HCT116 (cell line): ENCODE data around the gene JPH3. TPM values are rescaled to one million over a fixed set of nuclear protein-coding genes. Genes with fewer than 3 reads are reported as not detected.

ENCODE experiments used
- ATAC-seq: fragments of 200-7000 bp; cut with Tn5 transposase; 2 replicates; pipeline ENCODE4 v1.9.1; 2020; ENCODE audit warnings: mild to moderate bottlenecking, moderate library complexity
- BruUV-seq: library from RNA; stranded (reverse); fragments of 400-500 nt; replicated peaks from 2 replicates; lab custom pipeline; 2021; lab: Mats Ljungman, UMichigan
- CTCF ChIA-PET: fragments of 300-600 bp; sonication (Branson Sonifier 250); formaldehyde crosslinking; loops from one replicate; lab custom pipeline; 2021; ENCODE audit warnings: antibody characterized with exemption; lab: Charles Lee
- POLR2A ChIA-PET: fragments of 300-600, 350-600 bp; sonication (Branson Sonifier 250); formaldehyde crosslinking; loops from one replicate; lab custom pipeline; 2021; ENCODE audit warnings: antibody characterized with exemption; lab: Charles Lee
- RAD21 ChIA-PET, 2 experiments: fragments of 300-600 bp; sonication (Branson Sonifier 250); formaldehyde crosslinking; loops; one replicate each; lab custom pipeline; 2023; ENCODE audit warnings: low total read pairs in 2 of 2; ENCODE audit not compliant: uncharacterized antibody in 2 of 2, unreplicated experiment in 2 of 2, low non-redundant PET in 1 of 2; lab: Charles Lee
- DNase-seq: peaks from one replicate; pipeline ENCODE4 v3.0.0-alpha.2; 2010; ENCODE audit warnings: low read depth, low spot score
- H2AFZ ChIP-seq: fragments of 200-600 bp; shearing (Covaris generic), sonication (generic); 2 replicates; pipeline ENCODE4 v1.6.1; 2017; ENCODE audit warnings: low read depth, mixed run types, mixed read lengths, antibody characterized with exemption, low read length; ENCODE audit not compliant: poor library complexity, severe bottlenecking
- H3K27ac ChIP-seq: 2 replicates; pipeline ENCODE4 v1.5.1; 2012; ENCODE audit warnings: low read depth, low read length
- H3K27me3 ChIP-seq: fragments of 200-600 bp; sonication (generic); 2 replicates; pipeline ENCODE4 v1.6.1; 2016; ENCODE audit warnings: mixed run types, low read length, mixed read lengths; ENCODE audit not compliant: insufficient read depth
- H3K36me3 ChIP-seq, 2 experiments: fragments of 200-500 bp in 1 of 2; fragments of 200-600 bp in 1 of 2; sonication (Bioruptor generic) in 1 of 2; sonication (generic) in 1 of 2; 2 replicates each; pipeline versions ENCODE4 v1.5.1 to v1.6.1; 2014 to 2016; ENCODE audit warnings: low read length in 2 of 2, inconsistent platforms in 1 of 2, mixed read lengths in 1 of 2, mixed run types in 1 of 2; ENCODE audit not compliant: insufficient read depth in 2 of 2, control insufficient read depth in 1 of 2
- H3K4me1 ChIP-seq, 2 experiments: fragments of 200-600 bp in 1 of 2; sonication (generic) in 1 of 2; 2 replicates each; pipeline versions ENCODE4 v1.5.1 to v1.6.1; 2012 to 2017; ENCODE audit warnings: low read length in 2 of 2, inconsistent platforms in 1 of 2, mild to moderate bottlenecking in 1 of 2, mixed read lengths in 1 of 2, mixed run types in 1 of 2, moderate library complexity in 1 of 2; ENCODE audit not compliant: insufficient read depth in 2 of 2, control insufficient read depth in 1 of 2
- H3K4me2 ChIP-seq: fragments of 200-600 bp; sonication (generic); 2 replicates; pipeline ENCODE4 v1.6.1; 2017; ENCODE audit warnings: mixed run types, low read length, mixed read lengths
- H3K4me3 ChIP-seq, 2 experiments: fragments of 200-600 bp in 1 of 2; sonication (generic) in 1 of 2; replicated peaks in 1 of 2; 2 replicates each; pipeline ENCODE4 v1.5.1; 2011 to 2016; ENCODE audit warnings: low read length in 2 of 2, control low read depth in 1 of 2, low read depth in 1 of 2, mild to moderate bottlenecking in 1 of 2, mixed read lengths in 1 of 2, mixed run types in 1 of 2
- H3K79me2 ChIP-seq: fragments of 200-600 bp; sonication (generic); 2 replicates; pipeline ENCODE4 v1.6.1; 2017; ENCODE audit warnings: mild to moderate bottlenecking, mixed run types, low read length, moderate library complexity, mixed read lengths; ENCODE audit not compliant: insufficient read depth
- H3K9ac ChIP-seq: fragments of 200-600 bp; sonication (generic); 2 replicates; pipeline ENCODE4 v1.6.1; 2016; ENCODE audit warnings: low read length, mixed read lengths
- H3K9me2 ChIP-seq: fragments of 200-600 bp; sonication (generic), shearing (Covaris generic); 2 replicates; pipeline ENCODE4 v1.6.1; 2017; ENCODE audit warnings: mixed run types, mild to moderate bottlenecking, moderate library complexity; ENCODE audit not compliant: insufficient read depth
- H3K9me3 ChIP-seq, 2 experiments: fragments of 200-500 bp in 1 of 2; fragments of 200-600 bp in 1 of 2; sonication (Bioruptor generic) in 1 of 2; sonication (generic) in 1 of 2; 2 replicates each; pipeline ENCODE4 v1.6.1; 2014 to 2017; ENCODE audit warnings: low read length in 2 of 2, mixed read lengths in 2 of 2, inconsistent platforms in 1 of 2, low read depth in 1 of 2, mild to moderate bottlenecking in 1 of 2, mixed run types in 1 of 2, moderate library complexity in 1 of 2; ENCODE audit not compliant: control insufficient read depth in 1 of 2, insufficient read depth in 1 of 2
- H4K20me1 ChIP-seq: fragments of 200-600 bp; sonication (generic), shearing (Covaris generic); 2 replicates; pipeline ENCODE4 v1.6.1; 2017; ENCODE audit warnings: mixed run types, mild to moderate bottlenecking, moderate library complexity; ENCODE audit not compliant: insufficient read depth
- CEBPB ChIP-seq: IDR thresholded peaks from 2 replicates; pipeline ENCODE4 v1.6.1; 2012; ENCODE audit warnings: low read depth
- EGR1 ChIP-seq: IDR thresholded peaks from 2 replicates; pipeline ENCODE4 v1.6.1; 2012; ENCODE audit warnings: low read depth
- ELF1 ChIP-seq: IDR thresholded peaks from 2 replicates; pipeline ENCODE4 v1.6.1; 2012; ENCODE audit warnings: low read depth, borderline replicate concordance
- EZH2phosphoT487 ChIP-seq: fragments of 200-600 bp; IDR thresholded peaks from 2 replicates; pipeline ENCODE4 v1.6.1; 2018; ENCODE audit warnings: antibody characterized with exemption, borderline replicate concordance
- JUND ChIP-seq: IDR thresholded peaks from 2 replicates; pipeline ENCODE4 v1.6.1; 2012
- POLR2A ChIP-seq: IDR thresholded peaks from 2 replicates; pipeline ENCODE4 v1.7.0; 2011; ENCODE audit warnings: borderline replicate concordance; ENCODE audit not compliant: insufficient read depth, insufficient read length; ENCODE audit errors: extremely low read depth
- RAD21 ChIP-seq: IDR thresholded peaks from 2 replicates; pipeline ENCODE4 v1.6.1; 2012; ENCODE audit warnings: low read depth, mild to moderate bottlenecking
- SIN3A ChIP-seq: IDR thresholded peaks from 2 replicates; pipeline ENCODE4 v1.6.1; 2012; ENCODE audit warnings: low read depth
- SRF ChIP-seq: IDR thresholded peaks from 2 replicates; pipeline ENCODE4 v1.6.1; 2012; ENCODE audit warnings: low read depth
- TCF7L2 ChIP-seq: IDR thresholded peaks from 2 replicates; pipeline ENCODE4 v1.7.0; 2011; ENCODE audit warnings: borderline replicate concordance, inconsistent platforms; ENCODE audit not compliant: insufficient read depth, insufficient read length; ENCODE audit errors: extremely low read depth
- YY1 ChIP-seq: IDR thresholded peaks from 2 replicates; pipeline ENCODE4 v1.6.1; 2011; ENCODE audit warnings: low read length, low read depth, moderate library complexity, mild to moderate bottlenecking; ENCODE audit not compliant: insufficient replicate concordance; ENCODE audit errors: extremely low read depth
- intact Hi-C: fragments of 100-400 bp; cut with micrococcal nuclease; formaldehyde crosslinking; loops from 2 replicates; pipeline ENCODE4 v1.10.0; 2022
- total RNA-seq: library from RNA; stranded (reverse); gene quantifications from one replicate; pipeline ENCODE4 v1.2.1, GENCODE V29; 2021; ENCODE audit not compliant: unreplicated experiment
- TF ChIP-seq, protein P1 (sequence below): IDR thresholded peaks from 2 replicates; pipeline ENCODE4 v1.6.1; 2011; ENCODE audit warnings: mild to moderate bottlenecking, low read length, moderate library complexity; ENCODE audit not compliant: insufficient replicate concordance; ENCODE audit errors: extremely low read depth
- TF ChIP-seq, protein P2 (sequence below), 3 experiments: fragments of 200-600 bp in 1 of 3; sonication (generic) in 1 of 3; IDR thresholded peaks in 2 of 3; conservative IDR thresholded peaks in 1 of 3; 2 replicates each; pipeline ENCODE4 v1.5.1; 2012 to 2017; ENCODE audit warnings: low read depth in 2 of 3, low read length in 2 of 3, antibody characterized with exemption in 1 of 3, borderline replicate concordance in 1 of 3, control low read depth in 1 of 3, mild to moderate bottlenecking in 1 of 3, mixed read lengths in 1 of 3, mixed run types in 1 of 3, moderate library complexity in 1 of 3; ENCODE audit not compliant: insufficient read depth in 1 of 3
- TF ChIP-seq, protein P3 (sequence below): IDR thresholded peaks from 2 replicates; pipeline ENCODE4 v1.6.1; 2012
- TF ChIP-seq, protein P4 (sequence below): IDR thresholded peaks from 2 replicates; pipeline ENCODE4 v1.6.1; 2012

Gene JPH3
- total RNA-seq, 1 experiment from 2014 or later = 0.10 TPM

DNA sequence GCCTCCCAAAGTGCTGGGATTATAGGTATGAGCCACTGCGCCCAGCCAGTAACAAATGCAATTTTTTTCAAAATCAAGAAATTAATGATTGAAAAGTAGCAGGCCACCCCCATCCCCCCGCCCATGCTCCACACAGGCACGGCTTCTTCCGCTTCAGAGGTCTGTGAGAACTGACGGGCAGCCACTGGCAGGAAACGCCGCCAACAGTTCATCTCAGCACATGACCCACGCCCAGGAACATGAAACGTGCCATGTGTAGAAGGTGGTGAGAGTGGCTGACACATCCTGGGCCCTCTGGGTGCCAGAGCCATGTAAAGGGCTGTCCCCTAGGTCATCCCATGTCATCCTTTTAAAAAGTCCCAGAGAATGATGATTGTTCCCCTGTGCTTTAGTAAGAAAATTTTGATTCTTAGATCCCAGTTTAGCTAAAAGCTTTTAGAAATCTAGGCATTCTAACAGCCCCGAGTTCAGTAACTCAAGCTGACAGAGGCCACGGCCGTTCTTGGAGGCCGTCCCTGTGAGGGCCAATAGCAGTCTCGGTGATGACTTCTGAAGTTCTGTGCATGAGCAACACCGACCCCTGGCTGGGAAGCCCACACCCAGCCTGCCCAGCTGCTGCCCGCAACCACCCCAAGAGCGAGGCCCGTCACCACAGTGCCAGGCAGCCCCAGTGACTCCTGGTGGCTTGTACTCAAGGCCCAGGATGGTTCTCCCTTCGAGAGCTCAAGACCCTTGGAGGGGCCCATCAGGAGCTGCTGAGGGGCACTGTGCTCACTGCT lies 111.3 kb downstream of the JPH3 start:
- Histone ChIP-seq H3K4me2 (no peak overlapping the region), H3K36me3 (peaks cover 15 to 41% of the 10 kb centered on the region in 2 experiments; a peak in 3 of 4 replicates), H4K20me1 (no peaks in the 10 kb centered on the region), H3K27ac (no peak overlapping the region), H3K4me3 (no peak overlapping the region), H2AFZ (no peak overlapping the region), H3K9me3 (no peaks in the 10 kb centered on the region), H3K4me1 (no peaks in the 10 kb centered on the region), H3K9me2 (no peaks in the 10 kb centered on the region), H3K79me2 (peaks cover 9% of the 10 kb centered on the region; the same call in 1 of the 2 replicates), H3K27me3 (no peaks in the 10 kb centered on the region), H3K9ac (no peak overlapping the region)
- ATAC-seq (no peak), DNase-seq (no peak)
- intact Hi-C loops = no loop called here
- no TSS peak for BruUV-seq
- TF ChIP-seq POLR2A (no peak), SIN3A (no peak), TCF7L2 (no peak), CEBPB (no peak)
- TF ChIP-seq, protein P1, sequence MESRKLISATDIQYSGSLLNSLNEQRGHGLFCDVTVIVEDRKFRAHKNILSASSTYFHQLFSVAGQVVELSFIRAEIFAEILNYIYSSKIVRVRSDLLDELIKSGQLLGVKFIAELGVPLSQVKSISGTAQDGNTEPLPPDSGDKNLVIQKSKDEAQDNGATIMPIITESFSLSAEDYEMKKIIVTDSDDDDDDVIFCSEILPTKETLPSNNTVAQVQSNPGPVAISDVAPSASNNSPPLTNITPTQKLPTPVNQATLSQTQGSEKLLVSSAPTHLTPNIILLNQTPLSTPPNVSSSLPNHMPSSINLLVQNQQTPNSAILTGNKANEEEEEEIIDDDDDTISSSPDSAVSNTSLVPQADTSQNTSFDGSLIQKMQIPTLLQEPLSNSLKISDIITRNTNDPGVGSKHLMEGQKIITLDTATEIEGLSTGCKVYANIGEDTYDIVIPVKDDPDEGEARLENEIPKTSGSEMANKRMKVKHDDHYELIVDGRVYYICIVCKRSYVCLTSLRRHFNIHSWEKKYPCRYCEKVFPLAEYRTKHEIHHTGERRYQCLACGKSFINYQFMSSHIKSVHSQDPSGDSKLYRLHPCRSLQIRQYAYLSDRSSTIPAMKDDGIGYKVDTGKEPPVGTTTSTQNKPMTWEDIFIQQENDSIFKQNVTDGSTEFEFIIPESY = no peak
- CTCF ChIA-PET = no interaction called here
- POLR2A ChIA-PET = no interaction called here
- RAD21 ChIA-PET = no interaction called here

DNA sequence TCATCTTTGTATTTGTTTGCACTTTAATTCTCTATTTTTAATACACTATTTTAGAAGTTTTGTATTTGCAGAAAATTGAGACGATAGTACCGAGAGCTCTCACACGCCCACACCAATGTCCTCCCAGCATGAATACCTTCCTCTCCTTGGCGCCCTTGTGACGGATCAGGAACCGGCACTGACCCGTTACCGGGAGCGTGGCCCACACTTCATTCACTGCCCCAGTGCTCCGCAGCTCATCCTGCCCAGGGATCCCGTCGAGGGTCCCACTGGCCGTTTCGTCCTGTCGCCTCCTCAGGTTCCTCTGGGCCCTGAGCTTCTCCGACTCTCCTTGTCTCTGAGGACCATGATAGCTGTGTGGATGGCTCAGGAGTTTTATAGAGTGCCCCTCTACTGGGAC lies 112.9 kb downstream of the JPH3 start:
- RAD21 ChIA-PET = no interaction called here
- Histone ChIP-seq H3K27me3 (no peaks in the 10 kb centered on the region), H3K36me3 (peaks cover 13 to 40% of the 10 kb centered on the region in 2 experiments; a peak in 3 of 4 replicates), H3K9ac (no peak overlapping the region), H3K27ac (no peak overlapping the region), H4K20me1 (no peaks in the 10 kb centered on the region), H3K4me3 (no peak overlapping the region), H3K9me2 (no peaks in the 10 kb centered on the region), H3K4me2 (no peak overlapping the region), H3K4me1 (no peaks in the 10 kb centered on the region), H3K79me2 (peaks cover 14% of the 10 kb centered on the region; the same call in 1 of the 2 replicates), H2AFZ (no peak overlapping the region), H3K9me3 (no peaks in the 10 kb centered on the region)
- DNase-seq = no peak
- ATAC-seq = no peak
- no TSS peak for BruUV-seq
- intact Hi-C loops = no loop called here
- POLR2A ChIA-PET = no interaction called here
- CTCF ChIA-PET = no interaction called here
- no peak for TF ChIP-seq SRF
- TF ChIP-seq, protein P2, sequence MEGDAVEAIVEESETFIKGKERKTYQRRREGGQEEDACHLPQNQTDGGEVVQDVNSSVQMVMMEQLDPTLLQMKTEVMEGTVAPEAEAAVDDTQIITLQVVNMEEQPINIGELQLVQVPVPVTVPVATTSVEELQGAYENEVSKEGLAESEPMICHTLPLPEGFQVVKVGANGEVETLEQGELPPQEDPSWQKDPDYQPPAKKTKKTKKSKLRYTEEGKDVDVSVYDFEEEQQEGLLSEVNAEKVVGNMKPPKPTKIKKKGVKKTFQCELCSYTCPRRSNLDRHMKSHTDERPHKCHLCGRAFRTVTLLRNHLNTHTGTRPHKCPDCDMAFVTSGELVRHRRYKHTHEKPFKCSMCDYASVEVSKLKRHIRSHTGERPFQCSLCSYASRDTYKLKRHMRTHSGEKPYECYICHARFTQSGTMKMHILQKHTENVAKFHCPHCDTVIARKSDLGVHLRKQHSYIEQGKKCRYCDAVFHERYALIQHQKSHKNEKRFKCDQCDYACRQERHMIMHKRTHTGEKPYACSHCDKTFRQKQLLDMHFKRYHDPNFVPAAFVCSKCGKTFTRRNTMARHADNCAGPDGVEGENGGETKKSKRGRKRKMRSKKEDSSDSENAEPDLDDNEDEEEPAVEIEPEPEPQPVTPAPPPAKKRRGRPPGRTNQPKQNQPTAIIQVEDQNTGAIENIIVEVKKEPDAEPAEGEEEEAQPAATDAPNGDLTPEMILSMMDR (IDR thresholded peaks at IDR 0.05 in 2 of 3, conservative IDR thresholded peaks at IDR 0.05 in 1 of 3; ENCODE audit: borderline replicate concordance in 1 of 3, insufficient read depth in 1 of 3, low read depth in 2 of 3, low read length in 2 of 3) = no peak
- TF ChIP-seq EGR1 = no peak
- no peak for TF ChIP-seq YY1
- no peak for TF ChIP-seq EZH2phosphoT487
- TF ChIP-seq RAD21 = no peak
- TF ChIP-seq JUND = no peak
- TF ChIP-seq ELF1 = no peak
- TF ChIP-seq, protein P3, sequence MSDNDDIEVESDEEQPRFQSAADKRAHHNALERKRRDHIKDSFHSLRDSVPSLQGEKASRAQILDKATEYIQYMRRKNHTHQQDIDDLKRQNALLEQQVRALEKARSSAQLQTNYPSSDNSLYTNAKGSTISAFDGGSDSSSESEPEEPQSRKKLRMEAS = no peak
- TF ChIP-seq, protein P4, sequence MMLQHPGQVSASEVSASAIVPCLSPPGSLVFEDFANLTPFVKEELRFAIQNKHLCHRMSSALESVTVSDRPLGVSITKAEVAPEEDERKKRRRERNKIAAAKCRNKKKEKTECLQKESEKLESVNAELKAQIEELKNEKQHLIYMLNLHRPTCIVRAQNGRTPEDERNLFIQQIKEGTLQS = no peak
